Astrocyte of the spinal cord (primary cell): Measurements from ENCODE around the gene GAD1.
A peak's percentile ranks its signal among the peaks of the same experiment; 100 is the strongest.

Source experiments
- DNase-seq: peaks from one replicate; pipeline ENCODE4 v3.0.0; 2011; ENCODE audit warnings: low read depth, low spot score
- H3K4me3 ChIP-seq: 2 replicates; pipeline ENCODE4 v1.5.1; 2011; ENCODE audit warnings: low read depth, mild to moderate bottlenecking, low read length, moderate library complexity
- in situ Hi-C: cut with HindIII; loops from 2 replicates; pipeline ENCODE4 v1.10.0; 2017; ENCODE audit warnings: low sequenced_read_pairs
- TF ChIP-seq, protein P1 (sequence below): IDR thresholded peaks from 2 replicates; pipeline ENCODE4 v1.5.1; 2012; ENCODE audit warnings: low read depth, mild to moderate bottlenecking, low read length, inconsistent platforms

GAD1 gene

DNA sequence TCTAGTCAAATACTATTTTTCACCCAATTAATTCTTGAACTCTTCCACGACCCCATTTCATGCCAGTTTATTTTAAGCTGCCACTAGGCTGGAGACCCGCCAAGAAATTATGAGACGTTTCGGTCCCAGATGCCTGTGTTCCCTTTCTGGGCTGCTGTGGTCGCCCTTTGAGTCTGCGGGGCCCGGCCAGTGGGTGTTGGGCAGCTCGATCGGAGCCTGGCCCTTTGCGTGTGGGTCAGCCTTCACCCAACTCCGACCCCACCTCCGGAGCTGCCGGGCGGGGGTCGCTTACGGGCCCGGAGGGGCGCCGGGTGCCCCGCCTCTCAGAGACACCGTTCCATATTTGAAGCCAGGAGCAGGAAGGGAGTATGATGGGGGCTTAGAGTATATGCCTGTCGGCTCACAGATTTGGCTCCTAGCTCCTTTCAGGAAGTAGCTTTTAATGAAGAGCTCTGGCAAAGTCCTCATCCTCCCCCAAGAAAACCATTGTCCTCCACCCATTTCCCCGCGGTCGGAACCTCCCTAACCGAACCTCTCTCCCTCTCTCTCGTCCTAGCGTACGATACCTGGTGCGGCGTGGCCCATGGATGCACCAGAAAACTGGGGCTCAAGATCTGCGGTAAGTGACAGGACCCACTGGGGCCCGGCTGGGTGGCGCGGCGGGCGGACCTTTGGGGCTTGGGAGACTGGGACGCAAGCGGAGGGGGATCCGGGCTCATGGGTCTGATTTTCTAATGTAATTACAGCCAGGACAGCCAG, 5.0 kb downstream of the GAD1 start:
- H3K4me3 ChIP-seq: no peak overlapping the region
- in situ Hi-C loops: no loop called here
- no peak for DNase-seq
- TF ChIP-seq, protein P1, sequence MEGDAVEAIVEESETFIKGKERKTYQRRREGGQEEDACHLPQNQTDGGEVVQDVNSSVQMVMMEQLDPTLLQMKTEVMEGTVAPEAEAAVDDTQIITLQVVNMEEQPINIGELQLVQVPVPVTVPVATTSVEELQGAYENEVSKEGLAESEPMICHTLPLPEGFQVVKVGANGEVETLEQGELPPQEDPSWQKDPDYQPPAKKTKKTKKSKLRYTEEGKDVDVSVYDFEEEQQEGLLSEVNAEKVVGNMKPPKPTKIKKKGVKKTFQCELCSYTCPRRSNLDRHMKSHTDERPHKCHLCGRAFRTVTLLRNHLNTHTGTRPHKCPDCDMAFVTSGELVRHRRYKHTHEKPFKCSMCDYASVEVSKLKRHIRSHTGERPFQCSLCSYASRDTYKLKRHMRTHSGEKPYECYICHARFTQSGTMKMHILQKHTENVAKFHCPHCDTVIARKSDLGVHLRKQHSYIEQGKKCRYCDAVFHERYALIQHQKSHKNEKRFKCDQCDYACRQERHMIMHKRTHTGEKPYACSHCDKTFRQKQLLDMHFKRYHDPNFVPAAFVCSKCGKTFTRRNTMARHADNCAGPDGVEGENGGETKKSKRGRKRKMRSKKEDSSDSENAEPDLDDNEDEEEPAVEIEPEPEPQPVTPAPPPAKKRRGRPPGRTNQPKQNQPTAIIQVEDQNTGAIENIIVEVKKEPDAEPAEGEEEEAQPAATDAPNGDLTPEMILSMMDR: no peak

DNA sequence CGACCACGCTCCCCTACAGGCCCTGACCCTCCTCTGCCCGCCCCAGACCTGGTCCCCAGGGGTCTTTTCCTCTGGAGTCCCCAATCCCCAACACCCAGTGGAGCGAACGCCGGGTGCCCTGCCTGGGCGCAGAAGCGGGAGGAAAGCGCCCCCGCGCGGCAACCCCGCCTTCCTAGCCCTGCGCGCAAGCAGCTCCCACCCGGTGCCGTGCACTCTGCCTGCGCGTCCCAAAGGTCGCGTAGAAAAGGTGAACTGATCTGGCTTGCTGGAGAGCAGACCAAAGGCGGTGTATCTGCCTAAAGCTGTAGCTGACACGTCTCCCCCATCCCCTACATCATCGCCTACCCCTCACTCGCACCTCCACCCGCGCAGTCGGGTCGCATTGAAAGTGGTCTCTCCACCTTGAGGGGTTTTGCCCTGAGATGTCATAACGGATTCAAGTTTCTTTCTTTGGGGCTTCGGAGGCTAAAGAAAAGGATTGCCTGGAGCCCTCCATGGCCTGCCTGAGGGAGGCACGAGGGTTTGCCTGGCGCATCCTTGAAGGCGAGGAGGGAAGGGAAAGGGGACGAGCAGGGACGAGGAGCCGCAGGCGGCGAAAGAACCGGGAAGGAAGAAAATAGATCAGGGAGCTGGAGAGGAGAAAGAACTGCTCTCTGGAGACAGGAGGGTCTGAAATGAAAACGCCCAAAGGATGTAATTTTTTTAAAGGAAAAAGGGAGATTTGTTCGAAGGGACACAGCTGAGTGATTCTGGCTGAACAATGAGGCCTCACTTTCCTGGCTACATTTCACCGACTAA, 5.8 kb downstream of the GAD1 start:
- no peak overlapping the region for H3K4me3 ChIP-seq
- in situ Hi-C loops: no loop called here

DNA sequence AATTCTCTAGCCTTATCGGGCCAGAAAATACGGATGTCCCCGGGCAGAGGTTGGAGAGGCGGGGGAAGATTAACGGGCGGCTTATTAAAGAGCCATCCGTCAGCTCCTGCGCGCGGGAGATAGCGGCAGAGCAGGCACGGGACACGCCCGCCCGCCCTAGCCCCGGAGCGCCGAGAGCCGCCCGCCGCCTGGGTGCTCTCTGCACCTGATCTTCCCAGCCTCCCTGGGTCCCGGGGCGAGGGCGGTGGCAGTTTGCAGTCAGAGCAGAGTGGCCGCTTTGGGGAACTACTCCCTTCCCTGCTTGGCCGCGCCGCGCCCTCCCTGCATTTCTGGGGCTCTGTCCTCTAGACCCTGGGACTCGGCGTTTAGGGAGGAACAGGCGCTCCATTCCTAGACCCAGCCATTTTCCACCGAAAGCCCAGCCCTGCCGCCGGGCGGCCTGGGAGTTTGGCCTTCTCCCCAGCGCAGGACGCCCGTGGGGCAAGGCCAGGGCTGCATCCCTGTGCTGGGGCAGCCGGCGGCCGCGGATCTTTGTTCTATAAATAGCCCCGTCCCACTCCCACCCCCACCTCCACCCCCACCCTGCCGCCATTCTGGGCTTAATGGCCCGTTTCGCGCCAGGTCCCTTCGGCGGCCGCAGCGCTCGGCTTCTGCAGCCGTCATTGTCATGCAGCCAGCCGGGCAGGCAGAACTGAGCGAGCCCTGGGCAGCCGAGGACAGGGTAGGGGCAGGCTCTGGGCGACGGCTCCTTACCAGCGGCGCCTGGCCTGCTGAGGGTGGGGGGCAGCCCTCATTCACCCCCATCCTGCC, 6.6 kb downstream of the GAD1 start:
- no peak for DNase-seq
- in situ Hi-C loops: no loop called here
- peak overlapping the region; percentile 13 for H3K4me3 ChIP-seq
- TF ChIP-seq, protein P1: no peak

More for the DNA sequence above, 5.8 kb downstream of the GAD1 start:
- DNase-seq: no peak
- TF ChIP-seq, protein P1: peak; percentile 41

DNA sequence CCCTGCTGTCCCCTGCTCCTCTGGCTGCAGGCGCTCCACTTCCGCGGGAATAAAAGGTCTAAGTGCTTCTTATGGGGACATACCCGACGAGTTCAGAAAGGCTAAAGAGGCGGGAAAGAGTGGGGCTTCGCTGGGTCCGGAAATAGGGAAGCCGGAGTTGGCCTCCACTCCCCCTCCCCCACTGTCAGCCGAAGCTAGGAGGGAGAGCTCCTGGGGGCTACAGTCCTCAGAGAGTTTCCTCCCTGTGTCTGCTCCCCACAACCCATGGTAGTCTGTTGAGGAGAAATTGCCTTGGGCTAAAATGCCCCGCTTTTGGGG, 7.2 kb downstream of the GAD1 start:
- TF ChIP-seq, protein P1: no peak
- in situ Hi-C loops: no loop called here
- no peak for DNase-seq
- no peak overlapping the region for H3K4me3 ChIP-seq

DNA sequence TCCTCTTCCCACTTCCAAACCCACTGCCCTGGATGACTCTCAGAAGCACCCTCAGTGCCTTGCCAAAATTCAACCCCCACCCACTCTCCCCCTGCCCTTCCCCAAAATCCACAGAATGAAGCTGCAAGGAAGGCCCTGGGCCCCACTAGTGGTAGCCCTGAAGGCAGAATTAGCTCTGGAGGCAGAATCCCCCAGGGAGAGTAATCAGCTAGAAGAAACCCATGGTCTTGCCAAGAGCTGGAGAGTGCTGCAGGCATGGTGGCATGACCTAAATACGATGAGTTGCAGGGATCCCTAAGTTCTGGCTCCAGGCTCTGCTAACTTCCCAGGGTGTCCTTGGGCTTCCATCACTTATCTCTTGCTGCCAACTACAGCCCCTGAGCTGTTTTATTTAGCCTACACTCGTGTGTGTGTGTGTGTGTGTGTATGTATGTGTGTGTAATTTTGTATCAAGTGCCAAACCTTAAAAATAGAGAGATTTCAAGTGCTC, 7.9 kb downstream of the GAD1 start:
- in situ Hi-C loops: no loop called here
- H3K4me3 ChIP-seq: no peak overlapping the region
- no peak for DNase-seq
- TF ChIP-seq, protein P1: no peak

DNA sequence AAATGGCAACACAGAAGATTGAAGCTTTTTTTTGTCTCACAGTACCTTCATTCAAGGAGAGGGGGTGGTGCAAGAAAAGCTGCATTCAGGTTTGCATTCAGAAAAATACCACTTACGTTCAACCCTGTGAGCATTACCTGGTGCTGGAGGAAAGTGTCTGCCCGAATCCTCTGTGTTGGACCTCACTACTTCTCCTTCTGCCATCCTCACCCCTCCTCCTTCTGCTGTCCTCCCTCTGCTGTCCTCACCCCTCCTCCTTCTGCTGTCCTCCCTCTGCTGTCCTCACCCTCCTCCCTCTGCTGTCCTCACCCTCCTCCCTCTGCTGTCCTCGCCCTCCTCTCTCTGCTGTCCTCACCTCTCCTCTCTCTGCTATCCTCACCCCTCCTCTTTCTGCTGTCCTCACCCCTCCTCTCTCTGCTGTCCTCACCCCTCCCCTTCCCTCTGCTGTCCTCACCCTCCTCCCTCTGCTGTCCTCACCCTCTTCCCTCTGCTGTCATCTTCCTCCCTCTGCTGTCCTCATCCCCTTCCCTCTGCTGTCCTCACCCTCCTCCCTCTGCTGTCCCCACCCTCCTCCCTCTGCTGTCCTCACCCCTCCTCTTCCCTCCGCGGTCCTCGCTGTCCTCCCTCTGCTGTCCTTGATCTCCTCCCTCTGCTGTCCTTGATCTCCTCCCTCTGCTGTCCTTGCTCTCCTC, 11.3 kb downstream of the GAD1 start:
- TF ChIP-seq, protein P1: no peak
- DNase-seq: no peak
- H3K4me3 ChIP-seq: no peak overlapping the region
- in situ Hi-C loops: no loop called here
